NCI-H146 treated with DMSO at 0.1 percent for 48 hours (cell line): ENCODE data around the gene AMN1.
"Not testable (repeated sequence)": the region's sequence is repeated elsewhere in the genome, so short reads cannot be mapped to it uniquely, and the experiment has no call there.

ENCODE experiments used
- DNase-seq: peaks from one replicate; lab custom pipeline; 2025; ENCODE audit not compliant: unreplicated experiment; lab: John Stamatoyannopoulos, UW

AMN1 gene

GRCh38 chr12:31687101-31687527, 41.7 kb downstream of the AMN1 start:
- no peak for DNase-seq

- no peak for DNase-seq
Measured at GRCh38 chr12:31685801-31686200, 43.0 kb downstream of the AMN1 start.

GRCh38 chr12:31682136-31682962, 46.5 kb downstream of the AMN1 start:
- DNase-seq, result peak; percentile 68

GRCh38 chr12:31672521-31672920, 56.3 kb downstream of the AMN1 start:
- no peak for DNase-seq

- DNase-seq, result not testable (repeated sequence)
Measured at GRCh38 chr12:31669582-31669981, 59.2 kb downstream of the AMN1 start.

DNA sequence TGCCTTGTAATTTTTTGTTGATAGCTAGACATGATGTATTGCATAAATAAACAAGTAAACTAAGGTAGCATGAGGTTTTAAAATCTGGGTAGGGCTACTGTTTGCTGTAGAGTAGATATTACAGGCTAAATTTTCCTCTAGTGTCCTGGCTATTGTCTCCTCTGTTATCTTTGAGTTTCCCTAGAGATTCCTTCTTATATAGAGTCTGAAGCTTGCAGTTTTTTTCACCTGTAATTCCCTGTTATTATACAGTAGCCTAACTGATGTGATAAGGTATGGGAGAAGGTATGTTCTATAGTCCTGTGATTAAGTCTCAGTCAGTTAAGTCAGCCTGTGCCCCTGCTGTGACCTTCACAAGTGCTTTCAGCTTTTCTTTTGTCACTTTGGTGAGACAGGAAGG, 59.8 kb downstream of the AMN1 start:
- DNase-seq, result no peak

GRCh38 chr12:31664038-31664437, 64.8 kb downstream of the AMN1 start:
- DNase-seq, result no peak

DNA sequence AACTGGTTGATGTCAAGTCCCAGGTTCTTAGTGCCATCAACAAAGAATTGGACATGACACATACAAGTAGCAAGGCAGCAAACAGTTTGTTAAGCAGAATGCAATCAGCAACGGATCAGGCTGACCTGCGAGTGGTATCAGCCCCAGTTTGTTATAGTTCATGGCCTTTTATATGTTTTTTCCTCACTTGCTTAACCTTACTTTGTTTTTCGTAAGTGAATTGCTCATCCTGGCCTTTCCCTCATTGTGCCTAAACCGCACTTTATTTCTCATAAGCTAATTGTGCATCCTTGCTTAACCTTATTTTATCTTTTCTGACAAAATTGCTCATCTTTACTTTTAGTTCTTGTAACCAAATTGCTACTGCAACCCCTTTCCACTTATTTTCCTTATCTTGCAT, 65.2 kb downstream of the AMN1 start:
- DNase-seq, result no peak

GRCh38 chr12:31662176-31662849, 66.5 kb downstream of the AMN1 start:
- no peak for DNase-seq

- peak; percentile 93 for DNase-seq
Measured at GRCh38 chr12:31659087-31659942, 69.5 kb downstream of the AMN1 start, which contains the start of gene ETFBKMT. Gene ETFBKMT, plus strand, starts transcription at chr12:31659688. Its CDS starts 2,266 bp downstream, at chr12:31661954.

GRCh38 chr12:31658471-31659086, 70.2 kb downstream of the AMN1 start:
- DNase-seq, result no peak

GRCh38 chr12:31655792-31656191, 73.0 kb downstream of the AMN1 start:
- no peak for DNase-seq

DNA sequence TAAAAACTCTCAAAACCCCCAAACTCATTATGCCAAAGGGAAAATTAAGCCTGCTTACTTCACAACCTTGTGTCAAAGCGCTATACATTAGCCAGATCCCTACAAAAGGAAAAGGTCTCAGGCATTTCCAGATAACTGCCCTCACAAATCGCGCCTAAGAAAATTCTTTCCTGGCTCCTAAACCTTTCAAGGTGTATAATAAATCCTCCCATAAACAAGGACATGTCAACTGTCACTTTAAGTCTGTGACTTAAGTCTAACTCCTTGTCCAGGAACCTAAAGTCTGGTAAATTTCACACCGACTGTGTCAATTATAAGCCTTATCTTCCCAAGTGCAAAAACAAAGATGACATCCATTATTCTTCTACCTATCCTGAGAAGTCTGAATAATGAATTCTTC, 73.6 kb downstream of the AMN1 start:
- no peak for DNase-seq

DNA sequence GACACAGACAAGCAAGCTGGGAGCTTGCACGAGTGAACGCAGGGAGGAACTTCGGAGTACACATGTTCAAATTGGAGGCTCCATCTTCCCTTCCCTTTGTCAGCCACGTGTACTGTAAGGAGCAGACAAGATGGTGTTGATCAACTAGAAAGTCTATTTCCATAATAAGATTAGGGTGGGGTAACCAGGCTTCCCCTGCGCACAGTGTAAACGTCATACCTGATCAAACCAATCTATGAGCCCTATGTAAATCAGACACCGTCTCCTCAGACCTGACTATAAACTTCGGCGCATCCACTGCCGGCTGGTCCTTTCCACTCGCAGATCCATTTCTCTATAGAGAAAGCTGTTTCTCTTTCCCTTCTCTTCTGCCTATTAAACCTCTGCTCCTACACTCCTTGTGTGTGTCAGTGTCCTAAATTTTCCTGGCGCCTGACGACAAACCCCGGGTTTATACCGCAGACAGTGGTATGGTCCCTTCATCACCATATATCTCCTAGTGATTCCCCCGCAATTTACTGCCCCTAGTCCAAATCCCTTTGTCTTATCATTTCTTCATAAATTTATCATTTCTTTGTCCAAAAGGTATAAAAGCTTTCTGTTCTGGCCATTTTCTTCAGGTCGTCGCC, 76.8 kb downstream of the AMN1 start:
- DNase-seq, result peak; percentile 95

DNA sequence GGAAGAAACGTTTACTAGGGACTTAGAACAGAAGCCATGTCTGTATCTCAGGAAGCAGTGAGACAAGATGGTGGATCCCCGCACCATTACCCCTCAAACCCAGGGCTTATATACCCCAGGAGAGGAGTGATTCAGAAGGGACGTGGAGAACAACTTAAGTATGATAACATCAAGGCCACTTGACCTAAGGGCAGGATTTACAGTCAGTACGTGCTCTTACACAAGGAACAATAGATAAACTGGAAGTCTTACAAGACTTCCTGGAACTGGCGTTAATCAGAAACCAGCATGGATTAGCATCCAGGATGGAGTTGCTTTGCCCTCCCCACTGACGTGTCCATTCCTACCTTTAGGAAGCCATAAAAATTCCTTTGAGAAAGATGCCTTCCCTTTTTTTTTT, 77.9 kb downstream of the AMN1 start:
- no peak for DNase-seq

- no peak for DNase-seq
Measured at GRCh38 chr12:31647086-31647491, 81.7 kb downstream of the AMN1 start.

DNA sequence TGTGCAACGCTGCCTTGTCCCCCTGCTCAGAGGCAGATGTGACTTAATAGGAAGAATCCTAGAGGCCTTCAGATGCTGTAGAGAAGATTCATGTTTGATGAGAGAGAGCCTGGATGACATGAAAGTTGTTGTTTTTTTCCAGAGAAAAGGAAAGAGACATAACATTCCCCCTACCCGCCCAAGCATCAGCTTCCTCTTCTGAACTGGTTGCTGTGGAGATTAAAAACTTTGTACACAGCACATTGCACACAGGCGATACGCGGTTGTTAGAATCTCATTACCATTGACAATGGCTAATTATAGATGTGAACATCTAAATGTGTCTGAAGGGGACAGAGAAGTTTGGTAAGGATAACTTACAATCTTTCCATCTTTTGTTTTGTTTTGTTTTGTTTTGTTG, 82.9 kb downstream of the AMN1 start:
- no peak for DNase-seq

GRCh38 chr12:31644536-31644935, 84.3 kb downstream of the AMN1 start:
- no peak for DNase-seq

- no peak for DNase-seq
Measured at GRCh38 chr12:31641509-31642090, 87.2 kb downstream of the AMN1 start.

- DNase-seq, result no peak
Measured at GRCh38 chr12:31634620-31635019, 94.2 kb downstream of the AMN1 start.
